GM12875 (cell line): ENCODE data around the gene CCS.
"Not testable (repeated sequence)": the region's sequence is repeated elsewhere in the genome, so short reads cannot be mapped to it uniquely, and the experiment has no call there.

Experiments
- H3K4me3 ChIP-seq: one replicate; pipeline ENCODE4 v1.5.1; 2011; ENCODE audit warnings: low read depth, low read length, control low read depth
- CTCF ChIP-seq: IDR thresholded peaks from 2 replicates; pipeline ENCODE4 v1.5.1; 2011; ENCODE audit warnings: low read depth, mild to moderate bottlenecking, control low read depth, inconsistent platforms, low read length, moderate library complexity, borderline replicate concordance; ENCODE audit not compliant: insufficient read depth

CCS gene

GRCh38 chr11:66600219-66600618 is 7.2 kb downstream of the CCS start:
- no peak overlapping the region for H3K4me3 ChIP-seq
- no peak for TF ChIP-seq CTCF

- H3K4me3 ChIP-seq = no peak overlapping the region
- TF ChIP-seq CTCF = no peak
Measured at GRCh38 chr11:66600631-66601233, 7.7 kb downstream of the CCS start.

- H3K4me3 ChIP-seq = no peak overlapping the region
- no peak for TF ChIP-seq CTCF
Measured at GRCh38 chr11:66603072-66603471, 10.1 kb downstream of the CCS start.

- no peak overlapping the region for H3K4me3 ChIP-seq
- no peak for TF ChIP-seq CTCF
Measured at GRCh38 chr11:66604155-66604554, 11.2 kb downstream of the CCS start.

- not testable (repeated sequence) for H3K4me3 ChIP-seq
Measured at GRCh38 chr11:66606608-66607007, 13.6 kb downstream of the CCS start.

- no peak overlapping the region for H3K4me3 ChIP-seq
- no peak for TF ChIP-seq CTCF
Measured at GRCh38 chr11:66607126-66607834, 14.3 kb downstream of the CCS start.

GRCh38 chr11:66609721-66610617 is 17.0 kb downstream of the CCS start:
- H3K4me3 ChIP-seq = no peak overlapping the region
- TF ChIP-seq CTCF = no peak
